ENCODE measurements around the gene ST6GAL1.
"Not testable (repeated sequence)": the region's sequence is repeated elsewhere in the genome, so short reads cannot be mapped to it uniquely, and the experiment has no call there.

Gene ST6GAL1

DNA sequence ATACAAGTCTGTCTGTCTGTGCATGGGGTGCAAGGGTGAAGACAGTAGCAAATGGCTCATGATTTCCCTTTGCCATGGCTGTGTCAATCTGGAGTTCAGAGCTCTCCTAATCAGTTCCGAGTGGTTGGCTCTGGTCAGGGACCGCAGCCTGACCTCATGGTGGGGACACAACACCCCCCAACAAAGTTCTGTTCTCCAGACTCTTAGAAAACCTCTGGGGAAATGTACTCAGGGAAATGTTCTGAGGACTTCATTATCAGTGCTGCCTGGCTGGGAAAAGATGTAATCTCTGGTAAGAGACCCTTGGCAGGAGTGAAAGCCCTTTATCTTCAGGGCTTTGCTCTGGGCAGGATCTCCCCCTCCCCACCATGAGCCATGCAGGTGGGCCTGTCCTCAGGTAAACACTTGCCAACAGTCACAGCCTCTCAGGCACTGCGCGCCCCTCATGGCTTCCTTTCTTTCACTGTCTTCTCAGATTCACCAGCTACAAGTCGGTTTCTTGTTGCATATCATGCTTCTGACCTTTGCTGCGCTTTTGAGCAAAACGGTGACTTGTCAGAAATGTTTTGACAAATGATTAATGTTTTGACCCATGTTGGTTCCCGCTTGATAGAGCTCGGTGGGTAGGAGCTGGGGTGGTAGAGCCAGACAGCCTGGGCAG, 95.5 kb downstream of the ST6GAL1 start:
- no peak for DNase-seq

DNA sequence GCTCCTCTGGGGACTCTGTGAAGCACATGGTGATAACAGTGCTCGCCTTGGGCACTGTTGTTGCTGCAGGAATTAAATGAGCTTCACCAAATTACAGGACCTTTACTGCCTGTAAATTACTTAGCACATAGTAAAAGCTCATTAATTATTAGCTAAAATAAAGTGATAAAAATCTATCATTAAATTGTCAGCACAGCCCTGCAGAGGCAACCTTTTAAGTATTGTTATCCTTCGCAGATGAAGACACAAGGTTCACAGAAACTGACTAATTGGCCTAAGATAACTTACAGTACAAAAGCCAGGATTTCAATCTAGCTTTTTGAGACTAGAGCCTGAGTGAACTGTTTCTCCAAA, 96.0 kb downstream of the ST6GAL1 start:
- DNase-seq, result no peak

DNA sequence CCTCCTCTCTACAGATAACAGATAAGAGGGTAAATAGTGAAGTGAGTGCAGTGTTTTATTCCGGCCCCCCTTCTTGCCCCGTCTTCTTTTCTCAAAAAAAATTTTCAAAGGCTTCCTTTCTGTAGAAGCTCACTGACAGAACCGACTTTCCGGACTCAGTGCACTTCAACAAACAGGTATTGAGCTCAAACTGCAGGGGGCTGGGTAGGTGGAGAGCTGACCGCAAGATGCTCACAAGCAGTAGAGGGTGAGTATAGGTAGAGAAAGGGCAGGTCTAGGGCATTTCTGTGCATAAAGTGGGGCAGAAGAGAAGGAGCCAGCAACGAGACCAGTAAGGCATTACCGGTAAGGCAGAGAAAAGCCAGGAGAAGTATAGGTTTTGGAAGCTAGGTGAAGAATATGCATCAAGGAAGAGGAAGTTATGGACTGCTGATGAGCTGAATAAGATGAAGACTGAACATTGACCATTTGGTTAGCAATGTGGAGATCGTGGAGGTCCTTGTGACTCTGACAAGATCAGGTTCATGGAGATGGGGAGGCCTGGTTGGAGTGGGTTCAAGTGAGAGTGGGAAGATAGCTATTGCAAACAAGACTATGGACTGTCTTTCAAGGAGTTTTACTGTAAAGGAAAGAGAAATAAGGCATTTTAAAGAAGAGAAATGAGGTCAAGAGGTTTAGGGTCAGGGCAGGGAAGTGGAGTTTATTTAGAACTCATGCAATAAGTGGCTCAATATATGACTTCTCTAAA, 97.4 kb downstream of the ST6GAL1 start:
- DNase-seq, result no peak

DNA sequence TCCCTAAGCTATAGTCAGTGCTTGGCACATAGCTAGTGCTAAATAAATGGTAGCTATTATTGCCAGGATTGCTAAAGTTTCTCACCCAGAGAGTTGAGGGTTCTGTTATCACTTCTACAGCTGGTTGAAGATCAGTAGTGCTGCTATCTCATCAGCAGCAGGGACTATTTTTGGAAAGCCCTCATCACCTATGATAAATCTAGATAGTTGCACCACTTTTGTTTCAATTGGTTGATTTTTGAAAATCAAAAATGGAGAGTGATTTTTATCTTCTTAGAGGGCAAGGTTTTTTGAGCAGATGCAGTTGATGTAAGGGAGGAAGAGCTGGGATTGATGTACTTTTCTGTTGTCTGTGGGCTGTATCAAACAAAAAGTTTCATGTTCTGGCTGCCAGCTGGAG, 101.6 kb downstream of the ST6GAL1 start:
- no peak for DNase-seq

DNA sequence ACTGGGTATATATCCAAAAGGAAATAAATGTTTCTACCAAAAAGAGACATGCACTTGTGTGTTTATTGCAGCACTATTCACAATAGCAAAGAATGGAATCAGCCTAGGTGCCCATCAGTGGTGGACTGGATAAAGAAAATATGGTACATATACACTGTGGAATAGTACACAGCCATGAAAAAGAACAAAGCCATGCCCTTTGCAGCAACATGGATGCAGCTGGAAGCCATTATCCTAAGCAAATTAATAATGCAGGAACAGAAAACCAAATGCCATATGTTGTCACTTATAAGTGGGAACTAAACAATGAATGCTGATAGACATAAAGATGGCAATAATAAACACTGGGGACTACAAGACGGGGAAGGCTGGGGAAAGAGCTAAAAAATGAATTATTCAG, 106.1 kb downstream of the ST6GAL1 start:
- no peak for DNase-seq

DNA sequence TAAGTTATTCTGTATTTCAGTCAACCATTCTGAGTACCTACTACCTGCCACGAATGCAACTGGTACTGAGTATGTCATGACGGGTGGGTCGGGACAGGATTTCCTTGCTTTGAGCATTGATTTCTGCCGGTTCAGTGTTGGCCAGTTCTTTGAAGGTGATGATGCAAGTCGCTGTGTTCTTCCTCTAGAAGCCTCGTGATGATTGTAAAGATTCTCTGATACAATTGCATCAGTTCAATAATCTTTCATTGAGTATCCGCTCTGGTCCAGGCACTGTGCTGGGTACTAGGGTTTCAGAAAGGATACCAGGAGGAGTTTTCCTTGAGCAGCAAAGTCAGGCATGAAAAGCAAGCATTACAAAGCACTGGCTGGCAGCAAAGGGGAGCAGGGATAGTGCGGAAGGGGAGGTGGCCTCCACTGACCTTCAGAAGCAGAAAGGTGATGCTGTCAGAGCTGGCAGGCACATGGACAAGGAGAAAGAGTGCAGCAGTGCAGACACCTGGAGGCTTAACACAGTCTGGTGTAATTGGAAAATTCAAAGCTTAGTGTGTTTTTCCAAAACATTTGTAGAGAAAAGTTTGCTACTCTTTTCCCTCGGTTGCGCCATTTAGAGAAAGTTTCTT, 108.9 kb downstream of the ST6GAL1 start:
- no peak for DNase-seq

DNA sequence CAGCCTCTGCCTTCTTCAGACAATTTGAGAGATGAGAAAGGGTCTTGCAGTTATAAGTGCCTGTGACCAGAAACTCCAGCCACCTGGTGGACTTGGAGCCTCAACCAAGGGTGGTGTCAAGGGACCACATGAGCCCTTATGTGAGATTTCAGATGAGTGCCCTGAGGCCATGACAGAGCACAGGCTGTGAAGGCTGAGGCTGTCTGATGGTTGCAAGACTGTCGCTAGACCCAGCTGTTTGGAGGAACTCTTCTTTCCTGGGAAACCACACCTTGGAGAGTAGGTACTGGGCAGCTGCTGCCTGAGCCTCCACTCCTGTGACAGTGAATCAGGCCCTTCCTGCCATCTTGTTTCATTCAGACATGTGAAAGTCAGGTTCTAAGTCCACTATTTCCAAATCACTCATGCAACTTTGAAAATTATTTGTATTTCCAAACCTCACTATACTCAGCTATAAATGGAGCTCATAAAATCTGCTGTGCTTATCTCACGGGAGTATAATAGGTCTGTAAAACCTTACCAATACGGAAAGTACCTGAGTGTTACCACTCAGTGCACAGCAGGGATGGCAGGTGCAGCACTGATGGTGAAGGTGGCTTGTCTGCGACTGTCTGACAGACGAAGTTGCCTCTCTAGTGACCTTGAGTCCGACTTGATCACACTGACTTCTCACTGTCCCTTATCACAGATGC, 109.5 kb downstream of the ST6GAL1 start:
- no peak for DNase-seq

DNA sequence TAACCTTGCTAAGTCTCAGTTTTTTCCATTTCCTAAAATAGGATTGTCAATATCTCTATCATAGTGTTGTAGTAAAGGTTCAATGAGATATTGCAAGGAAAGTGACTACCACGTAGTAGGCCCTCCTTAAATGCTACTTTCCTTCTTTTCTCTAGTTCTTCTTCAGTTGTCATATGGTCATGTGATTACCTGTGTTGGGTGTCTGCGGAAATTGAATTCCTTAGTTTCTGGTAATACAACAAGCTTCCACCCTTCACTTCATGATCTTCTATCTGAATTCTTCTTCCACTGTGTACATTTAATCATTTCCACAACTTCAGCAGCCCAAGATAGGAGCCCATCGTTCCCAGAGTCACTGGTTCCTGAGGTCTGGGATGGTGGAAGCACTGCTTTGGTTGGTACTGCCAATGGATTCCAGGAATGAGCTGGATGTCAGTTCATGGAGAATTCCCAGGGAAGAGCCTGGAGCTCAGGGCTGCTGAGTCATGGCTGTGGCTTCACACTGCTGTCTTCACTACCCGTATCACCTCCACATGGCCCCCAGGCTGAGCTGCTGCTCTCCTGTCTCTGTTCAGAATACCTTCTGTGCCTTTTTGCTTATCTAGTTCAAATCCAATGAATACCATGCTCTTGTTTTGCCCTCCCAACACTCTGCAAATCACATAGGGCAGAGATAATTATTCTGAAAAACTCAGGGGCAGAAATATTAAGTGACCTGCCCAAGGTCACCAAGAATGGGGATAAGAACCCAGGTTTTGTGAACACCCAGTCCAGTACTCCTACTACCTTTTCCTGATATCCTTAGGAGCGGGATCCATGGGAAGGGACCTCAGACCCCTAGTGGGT, 110.4 kb downstream of the ST6GAL1 start:
- DNase-seq, result no peak

DNA sequence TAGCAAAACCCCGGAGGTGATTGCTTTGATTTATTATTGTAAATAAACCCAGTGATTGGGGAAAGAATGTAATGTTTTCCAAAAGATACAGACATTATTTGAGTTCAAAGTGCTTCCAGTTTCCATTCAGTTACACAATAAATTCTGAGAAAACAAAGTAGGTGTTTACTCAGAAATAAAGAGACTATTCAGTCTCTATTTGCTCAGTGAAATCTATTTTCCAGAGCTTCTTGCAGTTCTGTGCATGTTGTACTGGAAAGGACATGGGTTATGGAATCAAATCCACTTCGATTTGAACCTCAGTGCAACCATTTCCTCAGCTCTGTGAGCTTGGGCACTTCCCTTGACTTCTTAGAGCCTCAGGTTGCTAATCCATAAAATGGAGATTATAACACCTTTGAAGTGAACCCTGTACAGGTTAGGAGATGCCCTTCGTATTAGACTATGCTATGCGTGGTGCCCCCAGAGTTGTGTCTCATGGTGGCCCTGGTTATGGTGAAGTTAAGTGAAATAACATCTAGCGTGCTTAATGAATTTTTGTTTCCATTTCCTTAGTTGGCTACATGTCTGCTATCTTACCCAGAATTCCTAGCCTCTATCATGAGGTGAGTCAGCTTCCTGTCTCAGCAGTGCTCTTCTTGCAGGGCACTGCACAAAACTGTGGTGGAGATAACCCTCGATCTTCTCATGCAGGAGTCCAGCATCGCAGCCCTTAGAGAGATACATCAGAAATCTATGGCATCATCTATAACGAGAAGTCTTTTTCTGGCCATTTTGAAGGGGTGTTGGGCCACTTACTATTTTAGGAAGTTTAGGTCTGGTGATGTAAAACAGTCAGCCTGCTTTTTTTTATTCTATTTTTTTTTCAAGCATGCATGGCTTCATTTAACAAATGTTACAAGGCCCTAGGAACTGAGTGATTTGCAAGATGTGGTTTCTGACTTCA, 111.3 kb downstream of the ST6GAL1 start:
- no peak for DNase-seq

DNA sequence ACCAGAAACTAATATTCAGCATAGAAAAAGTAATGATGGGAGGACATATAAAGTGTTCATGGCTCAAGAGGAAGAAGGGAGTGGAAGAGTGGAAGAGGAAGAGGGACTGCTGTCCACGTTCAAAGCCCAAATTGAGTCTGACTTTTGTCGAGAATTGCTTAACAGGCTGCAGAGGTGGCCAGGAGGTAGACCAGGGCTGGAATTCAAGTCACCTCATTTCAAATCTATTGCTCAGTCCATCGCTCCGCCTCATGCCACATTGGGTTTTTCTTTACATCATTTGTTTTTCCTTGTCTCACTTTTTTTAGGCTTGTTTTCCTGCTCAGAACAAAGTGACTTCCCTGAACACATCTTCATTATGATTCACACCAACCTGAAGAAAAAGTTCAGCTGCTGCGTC, 112.0 kb downstream of the ST6GAL1 start:
- DNase-seq, result no peak

DNA sequence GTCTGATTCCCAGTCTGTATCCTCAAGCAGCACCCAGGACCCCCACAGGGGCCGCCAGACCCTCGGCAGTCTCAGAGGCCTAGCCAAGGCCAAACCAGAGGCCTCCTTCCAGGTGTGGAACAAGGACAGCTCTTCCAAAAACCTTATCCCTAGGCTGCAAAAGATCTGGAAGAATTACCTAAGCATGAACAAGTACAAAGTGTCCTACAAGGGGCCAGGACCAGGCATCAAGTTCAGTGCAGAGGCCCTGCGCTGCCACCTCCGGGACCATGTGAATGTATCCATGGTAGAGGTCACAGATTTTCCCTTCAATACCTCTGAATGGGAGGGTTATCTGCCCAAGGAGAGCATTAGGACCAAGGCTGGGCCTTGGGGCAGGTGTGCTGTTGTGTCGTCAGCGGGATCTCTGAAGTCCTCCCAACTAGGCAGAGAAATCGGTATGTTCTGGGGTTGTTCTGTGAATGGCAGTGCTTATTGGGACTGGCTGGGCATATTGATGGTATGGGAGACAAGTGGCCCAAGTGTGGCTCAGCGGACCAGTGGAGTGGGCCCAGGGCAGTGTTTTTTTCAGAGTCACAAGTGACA, 112.6 kb downstream of the ST6GAL1 start:
- no peak for DNase-seq

DNA sequence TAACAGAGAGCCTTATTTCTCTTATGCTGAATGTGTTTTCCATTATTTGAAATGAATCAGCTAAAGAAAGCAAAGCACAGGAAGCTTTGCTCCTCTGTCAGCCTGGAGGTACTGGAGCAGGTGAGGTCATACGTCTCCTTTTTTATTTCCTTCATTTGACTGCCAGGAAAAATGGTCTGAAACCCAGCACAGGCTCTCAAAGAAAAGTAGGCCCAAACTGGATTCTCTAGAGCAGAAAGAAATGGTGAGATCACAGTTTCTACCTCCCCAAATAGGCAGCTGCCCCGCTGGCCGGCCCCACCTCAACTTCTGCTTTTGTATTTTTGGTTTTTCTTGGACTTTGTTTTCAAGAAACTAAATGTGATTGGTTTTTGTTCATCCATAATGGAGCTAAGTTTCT, 113.9 kb downstream of the ST6GAL1 start:
- DNase-seq, result no peak

DNA sequence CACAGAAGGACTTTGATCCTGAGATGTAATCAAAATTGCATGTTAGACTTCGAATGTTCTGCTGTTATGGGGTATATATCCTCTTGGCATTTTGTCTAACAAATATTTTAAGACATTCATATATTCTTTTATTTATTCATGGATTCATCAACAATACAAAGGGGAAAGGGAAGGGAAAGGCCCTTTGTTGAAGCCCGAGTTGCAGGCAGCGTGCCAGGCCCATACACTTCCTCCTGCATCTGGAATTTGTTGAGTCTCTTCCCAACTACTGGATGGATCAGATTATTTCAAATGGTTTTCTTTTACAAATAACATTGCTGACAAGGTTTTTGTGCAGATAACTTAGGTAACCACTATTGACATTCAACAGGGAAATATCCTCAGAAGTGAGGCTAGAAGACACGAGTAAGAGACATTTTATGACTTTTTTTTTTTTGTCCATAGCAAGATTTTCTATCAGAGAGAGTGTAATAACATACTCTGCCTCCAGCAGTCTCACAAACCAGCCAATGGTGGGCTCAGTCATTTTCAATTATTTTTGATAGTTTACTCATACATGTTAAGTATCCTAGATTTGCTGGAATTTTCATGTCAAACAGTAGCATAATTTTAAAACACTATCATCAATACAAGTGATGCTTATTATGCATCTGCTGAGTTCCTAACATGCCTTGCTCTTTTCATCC, 114.7 kb downstream of the ST6GAL1 start:
- no peak for DNase-seq

DNA sequence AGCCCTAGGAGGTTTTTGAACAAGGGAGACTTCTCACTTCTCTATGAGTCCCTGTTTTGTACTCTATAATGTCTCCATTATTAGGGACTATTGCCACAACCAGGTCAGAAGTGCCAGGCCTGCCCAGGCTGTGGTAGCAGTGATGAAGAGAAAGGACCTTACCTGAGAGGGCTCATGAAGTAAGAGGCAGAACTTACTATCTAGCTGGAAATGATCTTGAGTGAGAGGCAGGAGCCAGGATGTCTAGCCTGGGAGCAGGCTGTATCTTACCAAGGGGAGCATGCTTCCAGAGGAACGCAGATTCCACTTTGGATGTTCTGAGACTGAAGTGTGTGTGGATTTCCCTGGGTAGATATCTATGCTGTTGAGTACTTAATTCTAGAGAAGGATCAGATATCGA, 115.7 kb downstream of the ST6GAL1 start:
- DNase-seq, result no peak

DNA sequence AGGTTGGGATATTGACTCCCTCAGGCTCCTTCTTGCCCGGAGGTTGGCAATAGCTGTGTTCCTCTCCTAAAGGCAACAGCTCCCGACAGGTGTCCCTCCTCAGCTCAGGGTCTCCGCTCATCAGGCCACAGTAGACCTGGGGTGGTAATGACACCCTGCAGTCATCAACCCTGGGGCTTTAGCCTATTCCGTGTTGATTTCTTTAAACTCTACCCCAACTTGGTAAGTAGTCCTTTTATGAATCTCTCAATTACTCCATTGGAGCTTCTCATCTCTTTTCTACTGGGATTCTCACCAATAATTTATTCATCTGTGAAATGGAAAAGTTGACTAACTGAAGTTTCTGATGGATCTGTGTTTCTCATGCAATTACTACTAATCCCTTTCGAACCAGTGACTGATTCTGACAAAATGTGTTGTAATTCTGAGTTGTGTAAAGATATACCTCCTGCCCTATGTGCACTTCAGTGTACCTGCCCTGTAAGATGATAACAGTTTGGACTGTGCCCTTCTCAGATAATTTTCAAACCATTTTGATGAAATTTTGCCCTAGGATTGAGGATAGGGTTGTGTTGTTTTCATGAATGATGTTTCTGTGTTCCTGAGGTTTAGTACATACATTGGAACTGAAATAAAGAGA, 119.3 kb downstream of the ST6GAL1 start:
- DNase-seq, result no peak

DNA sequence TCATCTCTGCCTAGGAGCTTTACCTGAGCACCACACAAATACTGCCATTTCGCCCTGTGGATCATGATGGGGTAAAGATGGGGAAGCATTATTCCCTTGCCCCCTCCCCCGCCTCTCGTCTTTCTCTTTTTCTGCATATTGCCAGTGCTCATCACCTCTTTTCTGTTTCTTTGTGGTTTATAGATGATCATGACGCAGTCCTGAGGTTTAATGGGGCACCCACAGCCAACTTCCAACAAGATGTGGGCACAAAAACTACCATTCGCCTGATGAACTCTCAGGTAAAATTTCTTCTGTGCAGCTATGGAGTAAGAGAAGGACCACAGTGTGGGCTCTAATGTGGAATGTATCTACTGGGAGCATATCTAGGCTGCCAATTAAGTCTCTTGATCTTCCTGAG, 120.7 kb downstream of the ST6GAL1 start:
- DNase-seq, result no peak

DNA sequence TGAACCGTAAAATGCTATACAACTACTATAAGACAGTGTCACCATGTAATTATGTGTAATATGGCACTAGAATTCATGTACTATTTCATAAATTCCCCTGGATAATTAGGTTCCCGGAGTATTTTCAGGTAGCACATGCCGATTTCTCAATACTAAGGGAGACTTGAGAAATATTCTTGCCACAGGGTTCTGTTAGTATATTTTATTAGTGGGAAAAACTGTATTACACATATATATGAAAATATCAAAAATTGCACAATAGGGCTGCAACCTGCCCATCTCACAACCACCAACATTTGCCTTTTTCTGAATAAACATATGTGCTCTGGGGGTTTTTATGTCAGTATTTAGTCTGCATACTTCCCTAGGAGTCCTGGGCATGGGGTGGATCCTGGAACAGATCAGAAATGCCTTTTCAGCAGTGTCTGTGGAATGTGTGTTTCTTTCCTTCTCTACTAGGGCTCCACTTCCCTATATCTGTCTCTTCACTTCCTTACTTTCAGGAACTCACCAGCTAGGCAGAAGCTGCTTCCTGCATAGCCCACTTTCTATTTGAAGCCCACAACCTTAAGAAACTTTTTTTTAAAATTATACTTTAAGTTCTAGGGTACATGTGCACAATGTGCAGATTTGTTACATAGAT, 121.5 kb downstream of the ST6GAL1 start:
- no peak for DNase-seq

DNA sequence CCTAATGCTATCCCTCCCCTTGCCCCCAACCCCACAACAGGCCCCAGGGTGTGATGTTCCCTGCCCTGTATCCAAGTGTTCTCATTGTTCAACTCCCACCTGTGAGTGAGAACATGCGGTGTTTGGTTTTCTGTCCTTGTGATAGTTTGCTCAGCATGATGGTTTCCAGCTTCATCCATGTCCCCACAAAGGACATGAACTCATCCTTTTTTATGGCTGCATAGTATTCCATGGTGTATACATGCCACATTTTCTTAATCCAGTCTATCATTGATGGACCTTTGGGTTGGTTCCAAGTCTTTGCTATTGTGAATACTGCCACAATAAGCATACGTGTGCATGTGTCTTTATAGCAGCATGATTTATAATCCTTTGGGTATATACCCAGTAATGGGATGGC, 122.1 kb downstream of the ST6GAL1 start:
- DNase-seq, result not testable (repeated sequence)

DNA sequence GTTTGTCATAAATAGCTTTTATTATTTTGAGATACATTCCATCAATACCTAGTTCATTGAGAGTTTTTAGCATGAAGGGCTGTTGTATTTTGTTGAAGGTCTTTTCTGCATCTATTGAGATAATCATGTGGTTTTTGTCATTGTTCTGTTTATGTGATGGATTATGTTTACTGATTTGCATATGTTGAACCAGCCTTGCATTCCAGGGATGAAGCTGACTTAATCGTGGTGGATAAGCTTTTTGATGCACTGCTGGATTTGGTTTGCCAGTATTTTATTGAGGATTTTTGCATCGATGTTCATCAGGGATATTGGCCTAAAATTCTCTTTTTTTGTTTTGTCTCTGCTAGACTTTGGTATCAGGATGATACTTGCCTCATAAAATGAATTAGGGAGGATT, 124.1 kb downstream of the ST6GAL1 start:
- not testable (repeated sequence) for DNase-seq

DNA sequence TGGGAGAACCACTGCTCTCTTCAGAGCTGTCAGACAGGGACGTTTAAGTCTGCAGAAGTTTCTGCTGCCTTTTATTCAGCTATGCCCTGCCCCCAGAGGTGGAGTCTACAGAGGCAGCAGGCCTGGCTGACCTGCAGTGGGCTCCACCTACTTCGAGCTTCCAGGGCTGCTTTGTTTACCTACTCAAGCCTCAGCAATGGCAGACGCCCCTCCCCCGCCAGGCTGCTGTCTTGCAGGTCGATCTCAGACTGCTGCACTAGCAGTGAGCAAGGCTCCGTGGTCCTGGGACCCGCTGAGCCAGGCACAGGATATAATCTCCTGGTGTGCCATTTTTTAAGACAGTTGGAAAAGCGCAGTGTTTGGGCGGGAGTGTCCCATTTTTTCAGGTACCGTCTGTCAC, 127.5 kb downstream of the ST6GAL1 start:
- DNase-seq, result not testable (repeated sequence)
